ENCODE data around the gene BBS9. TPM values are rescaled to one million over a fixed set of nuclear protein-coding genes. Genes with fewer than 3 reads are reported as not detected.

BBS9 gene
- polyA plus RNA-seq, 1 donor from 2014 or later: 9.8 TPM

DNA sequence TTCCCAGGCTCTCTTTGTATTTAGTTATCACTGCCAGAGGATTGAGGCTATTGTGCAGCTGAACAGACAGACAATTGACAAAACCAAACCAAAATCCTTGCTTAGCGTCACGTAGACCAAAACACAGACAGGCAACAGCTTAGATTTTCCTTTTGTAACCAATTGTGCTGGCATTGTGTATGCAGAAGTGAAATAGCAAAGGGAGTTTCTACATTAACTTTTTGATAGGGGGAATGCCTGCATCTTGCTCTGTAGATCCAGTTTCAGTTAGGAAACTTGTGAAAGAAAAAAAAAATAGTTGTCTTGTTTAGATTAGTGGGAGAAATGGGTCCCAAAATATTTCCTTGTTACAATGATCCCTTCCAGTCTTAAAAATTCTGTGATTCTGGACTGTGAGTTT, 333.8 kb downstream of the BBS9 start:
- Histone ChIP-seq H3K4me3 (ENCODE audit: low read length) (no peak overlapping the region), H3K27ac (ENCODE audit: low read length) (no peak overlapping the region), H3K9ac (ENCODE audit: low read length) (no peak overlapping the region), H3K9me2 (ENCODE audit: insufficient read depth, low read length) (no peaks in the 10 kb centered on the region), H3K79me2 (replicated peaks; ENCODE audit: insufficient read depth, low read length) (no peaks in the 10 kb centered on the region), H3K36me3 (ENCODE audit: insufficient read depth, low read length) (no peaks in the 10 kb centered on the region), H3K4me2 (ENCODE audit: low read length) (no peak overlapping the region), H3K9me3 (ENCODE audit: low read length) (no peaks in the 10 kb centered on the region), H2AFZ (ENCODE audit: low read depth, low read length) (no peak overlapping the region), H3F3A (ENCODE audit: insufficient read depth, low read length, poor library complexity, severe bottlenecking) (no peaks in the 10 kb centered on the region), H4K20me1 (ENCODE audit: insufficient read depth) (no peaks in the 10 kb centered on the region), H3K27me3 (ENCODE audit: insufficient read depth, low read depth, low read length) (no peaks in the 10 kb centered on the region)
- TF ChIP-seq EP300 (conservative IDR thresholded peaks at IDR 0.05; ENCODE audit: poor library complexity, severe bottlenecking): no peak
- TF ChIP-seq MXI1 (conservative IDR thresholded peaks at IDR 0.05; ENCODE audit: poor library complexity, severe bottlenecking): no peak
- TF ChIP-seq, protein P1, sequence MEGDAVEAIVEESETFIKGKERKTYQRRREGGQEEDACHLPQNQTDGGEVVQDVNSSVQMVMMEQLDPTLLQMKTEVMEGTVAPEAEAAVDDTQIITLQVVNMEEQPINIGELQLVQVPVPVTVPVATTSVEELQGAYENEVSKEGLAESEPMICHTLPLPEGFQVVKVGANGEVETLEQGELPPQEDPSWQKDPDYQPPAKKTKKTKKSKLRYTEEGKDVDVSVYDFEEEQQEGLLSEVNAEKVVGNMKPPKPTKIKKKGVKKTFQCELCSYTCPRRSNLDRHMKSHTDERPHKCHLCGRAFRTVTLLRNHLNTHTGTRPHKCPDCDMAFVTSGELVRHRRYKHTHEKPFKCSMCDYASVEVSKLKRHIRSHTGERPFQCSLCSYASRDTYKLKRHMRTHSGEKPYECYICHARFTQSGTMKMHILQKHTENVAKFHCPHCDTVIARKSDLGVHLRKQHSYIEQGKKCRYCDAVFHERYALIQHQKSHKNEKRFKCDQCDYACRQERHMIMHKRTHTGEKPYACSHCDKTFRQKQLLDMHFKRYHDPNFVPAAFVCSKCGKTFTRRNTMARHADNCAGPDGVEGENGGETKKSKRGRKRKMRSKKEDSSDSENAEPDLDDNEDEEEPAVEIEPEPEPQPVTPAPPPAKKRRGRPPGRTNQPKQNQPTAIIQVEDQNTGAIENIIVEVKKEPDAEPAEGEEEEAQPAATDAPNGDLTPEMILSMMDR (IDR thresholded peaks at IDR 0.05; ENCODE audit: poor library complexity, severe bottlenecking): no peak
- no peak for TF ChIP-seq EZH2 (IDR thresholded peaks at IDR 0.05; ENCODE audit: borderline replicate concordance, insufficient read depth, low read length, poor library complexity, severe bottlenecking)
- no peak for TF ChIP-seq RAD21 (conservative IDR thresholded peaks at IDR 0.05)
- TF ChIP-seq, protein P2, sequence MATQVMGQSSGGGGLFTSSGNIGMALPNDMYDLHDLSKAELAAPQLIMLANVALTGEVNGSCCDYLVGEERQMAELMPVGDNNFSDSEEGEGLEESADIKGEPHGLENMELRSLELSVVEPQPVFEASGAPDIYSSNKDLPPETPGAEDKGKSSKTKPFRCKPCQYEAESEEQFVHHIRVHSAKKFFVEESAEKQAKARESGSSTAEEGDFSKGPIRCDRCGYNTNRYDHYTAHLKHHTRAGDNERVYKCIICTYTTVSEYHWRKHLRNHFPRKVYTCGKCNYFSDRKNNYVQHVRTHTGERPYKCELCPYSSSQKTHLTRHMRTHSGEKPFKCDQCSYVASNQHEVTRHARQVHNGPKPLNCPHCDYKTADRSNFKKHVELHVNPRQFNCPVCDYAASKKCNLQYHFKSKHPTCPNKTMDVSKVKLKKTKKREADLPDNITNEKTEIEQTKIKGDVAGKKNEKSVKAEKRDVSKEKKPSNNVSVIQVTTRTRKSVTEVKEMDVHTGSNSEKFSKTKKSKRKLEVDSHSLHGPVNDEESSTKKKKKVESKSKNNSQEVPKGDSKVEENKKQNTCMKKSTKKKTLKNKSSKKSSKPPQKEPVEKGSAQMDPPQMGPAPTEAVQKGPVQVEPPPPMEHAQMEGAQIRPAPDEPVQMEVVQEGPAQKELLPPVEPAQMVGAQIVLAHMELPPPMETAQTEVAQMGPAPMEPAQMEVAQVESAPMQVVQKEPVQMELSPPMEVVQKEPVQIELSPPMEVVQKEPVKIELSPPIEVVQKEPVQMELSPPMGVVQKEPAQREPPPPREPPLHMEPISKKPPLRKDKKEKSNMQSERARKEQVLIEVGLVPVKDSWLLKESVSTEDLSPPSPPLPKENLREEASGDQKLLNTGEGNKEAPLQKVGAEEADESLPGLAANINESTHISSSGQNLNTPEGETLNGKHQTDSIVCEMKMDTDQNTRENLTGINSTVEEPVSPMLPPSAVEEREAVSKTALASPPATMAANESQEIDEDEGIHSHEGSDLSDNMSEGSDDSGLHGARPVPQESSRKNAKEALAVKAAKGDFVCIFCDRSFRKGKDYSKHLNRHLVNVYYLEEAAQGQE (IDR thresholded peaks at IDR 0.05; ENCODE audit: borderline replicate concordance): no peak
- TF ChIP-seq SMC3 (conservative IDR thresholded peaks at IDR 0.05; ENCODE audit: poor library complexity): no peak
- TF ChIP-seq TAF1 (IDR thresholded peaks at IDR 0.05; ENCODE audit: low read depth): no peak
- no peak for TF ChIP-seq POLR2AphosphoS5 (IDR thresholded peaks at IDR 0.05)

DNA sequence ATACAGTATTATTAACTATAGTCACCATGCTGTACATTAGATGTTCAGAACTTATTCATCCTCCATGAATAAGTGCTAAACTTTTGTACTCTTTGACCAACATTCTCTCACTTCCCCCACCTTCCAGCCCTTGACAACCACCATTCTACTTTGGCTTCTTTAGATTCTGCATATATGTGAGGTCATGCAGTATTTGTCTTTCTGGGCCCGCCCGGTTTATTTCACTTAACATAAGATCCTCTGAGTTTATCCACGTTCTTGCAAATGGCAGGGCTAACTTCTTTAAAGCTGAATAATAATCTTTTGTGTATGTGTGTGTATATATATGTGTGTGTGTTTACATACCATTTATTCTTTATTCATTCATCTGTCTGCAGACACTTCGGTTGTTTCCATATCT, 336.8 kb downstream of the BBS9 start:
- H3F3A ChIP-seq (ENCODE audit: insufficient read depth, low read length, poor library complexity, severe bottlenecking): no peaks in the 10 kb centered on the region
- H4K20me1 ChIP-seq (ENCODE audit: insufficient read depth): no peaks in the 10 kb centered on the region
- no peaks in the 10 kb centered on the region for H3K27me3 ChIP-seq (ENCODE audit: insufficient read depth, low read depth, low read length)
- no peak overlapping the region for H3K27ac ChIP-seq (ENCODE audit: low read length)
- H3K9ac ChIP-seq (ENCODE audit: low read length): no peak overlapping the region
- no peaks in the 10 kb centered on the region for H3K79me2 ChIP-seq (replicated peaks; ENCODE audit: insufficient read depth, low read length)
- H3K4me2 ChIP-seq (ENCODE audit: low read length): no peak overlapping the region
- no peaks in the 10 kb centered on the region for H3K9me2 ChIP-seq (ENCODE audit: insufficient read depth, low read length)
- H3K9me3 ChIP-seq (ENCODE audit: low read length): no peaks in the 10 kb centered on the region
- H2AFZ ChIP-seq (ENCODE audit: low read depth, low read length): no peak overlapping the region
- no peaks in the 10 kb centered on the region for H3K36me3 ChIP-seq (ENCODE audit: insufficient read depth, low read length)
- TF ChIP-seq TAF1 (IDR thresholded peaks at IDR 0.05; ENCODE audit: low read depth): no peak
- no peak for TF ChIP-seq EZH2 (IDR thresholded peaks at IDR 0.05; ENCODE audit: borderline replicate concordance, insufficient read depth, low read length, poor library complexity, severe bottlenecking)
- H3K4me3 ChIP-seq (ENCODE audit: low read length): no peak overlapping the region

Measured in neural cell (in vitro differentiated cells).